OCI-LY1 (cell line): ENCODE results near the gene NOP56.

Experiments used
- CTCF ChIP-seq: fragments of 200-600 bp; sonication (generic), shearing (Covaris generic); IDR thresholded peaks from 2 replicates; pipeline ENCODE4 v1.5.1; 2017; ENCODE audit warnings: mild to moderate bottlenecking, antibody characterized with exemption, low read length, moderate library complexity, mixed read lengths
- EZH2 ChIP-seq: fragments of 200-600 bp; sonication (generic), shearing (Covaris generic); IDR thresholded peaks from 2 replicates; pipeline ENCODE4 v1.8.0; 2017; ENCODE audit warnings: borderline replicate concordance, mixed run types, mild to moderate bottlenecking, antibody characterized with exemption, low read length, moderate library complexity, mixed read lengths

DNA sequence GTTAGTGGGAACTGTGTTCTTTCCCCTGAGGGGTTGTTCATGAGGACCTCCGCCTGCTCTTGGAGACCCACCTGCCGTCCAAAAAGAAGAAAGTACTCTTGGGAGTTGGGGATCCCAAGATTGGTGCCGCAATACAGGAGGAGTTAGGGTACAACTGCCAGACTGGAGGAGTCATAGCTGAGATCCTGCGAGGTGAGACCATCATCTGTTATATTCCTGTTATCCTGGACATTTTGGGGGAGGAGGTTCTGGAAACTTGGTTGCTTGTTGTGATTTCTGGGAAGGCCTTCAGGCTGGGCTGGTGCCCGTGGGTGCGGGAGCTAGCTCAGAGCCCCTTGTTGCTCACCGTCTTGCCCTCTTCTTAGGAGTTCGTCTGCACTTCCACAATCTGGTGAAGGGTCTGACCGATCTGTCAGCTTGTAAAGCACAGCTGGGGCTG lies 2.0 kb downstream of the NOP56 start:
- no peak for TF ChIP-seq CTCF
- no peak for TF ChIP-seq EZH2
